NCI-H1417 treated with DMSO at 0.1 percent for 48 hours (cell line): ENCODE measurements around the gene ROM1.
"Not testable (repeated sequence)": the region's sequence is repeated elsewhere in the genome, so short reads cannot be mapped to it uniquely, and the experiment has no call there.

Source experiments
- DNase-seq: peaks from one replicate; lab custom pipeline; 2025; lab: John Stamatoyannopoulos, UW

ROM1 gene

DNA sequence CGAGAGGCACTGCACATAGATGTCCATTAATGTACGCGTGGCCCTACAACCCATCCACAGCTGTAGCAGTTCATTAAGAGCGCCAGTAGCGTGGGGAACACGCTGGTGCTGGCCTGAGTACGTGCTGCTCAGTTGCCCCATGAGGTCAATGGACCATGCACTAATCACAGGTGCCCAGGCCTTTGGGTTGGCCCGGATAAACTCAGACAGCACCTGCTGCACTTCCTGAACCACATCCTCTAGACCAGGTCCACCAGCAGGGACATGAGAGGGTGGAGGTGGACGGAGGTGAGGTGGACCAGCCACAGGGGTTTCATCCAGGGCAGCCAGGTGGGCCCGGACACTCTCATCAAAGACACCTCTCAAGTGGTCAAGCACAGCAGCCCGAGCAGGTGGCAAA, 36.4 kb downstream of the ROM1 start:
- DNase-seq = no peak

DNA sequence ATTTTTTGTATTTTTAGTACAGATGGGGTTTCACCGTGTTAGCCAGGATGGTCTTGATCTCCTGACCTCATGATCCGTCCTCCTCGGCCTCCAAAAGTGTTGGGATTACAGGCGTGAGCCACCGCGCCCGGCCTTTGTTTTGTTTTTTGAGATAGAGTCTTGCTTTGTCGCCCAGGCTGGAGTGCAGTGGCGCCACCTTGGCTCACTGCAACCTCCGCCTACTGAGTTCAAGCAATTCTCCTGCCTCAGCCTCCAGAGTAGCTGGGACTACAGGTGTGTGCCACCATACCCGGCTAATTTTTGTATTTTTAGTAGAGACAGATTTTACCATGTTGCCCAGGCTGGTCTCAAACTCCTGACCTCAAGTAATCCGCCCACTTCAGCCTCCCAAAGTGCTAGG, 37.2 kb downstream of the ROM1 start:
- DNase-seq = not testable (repeated sequence)

DNA sequence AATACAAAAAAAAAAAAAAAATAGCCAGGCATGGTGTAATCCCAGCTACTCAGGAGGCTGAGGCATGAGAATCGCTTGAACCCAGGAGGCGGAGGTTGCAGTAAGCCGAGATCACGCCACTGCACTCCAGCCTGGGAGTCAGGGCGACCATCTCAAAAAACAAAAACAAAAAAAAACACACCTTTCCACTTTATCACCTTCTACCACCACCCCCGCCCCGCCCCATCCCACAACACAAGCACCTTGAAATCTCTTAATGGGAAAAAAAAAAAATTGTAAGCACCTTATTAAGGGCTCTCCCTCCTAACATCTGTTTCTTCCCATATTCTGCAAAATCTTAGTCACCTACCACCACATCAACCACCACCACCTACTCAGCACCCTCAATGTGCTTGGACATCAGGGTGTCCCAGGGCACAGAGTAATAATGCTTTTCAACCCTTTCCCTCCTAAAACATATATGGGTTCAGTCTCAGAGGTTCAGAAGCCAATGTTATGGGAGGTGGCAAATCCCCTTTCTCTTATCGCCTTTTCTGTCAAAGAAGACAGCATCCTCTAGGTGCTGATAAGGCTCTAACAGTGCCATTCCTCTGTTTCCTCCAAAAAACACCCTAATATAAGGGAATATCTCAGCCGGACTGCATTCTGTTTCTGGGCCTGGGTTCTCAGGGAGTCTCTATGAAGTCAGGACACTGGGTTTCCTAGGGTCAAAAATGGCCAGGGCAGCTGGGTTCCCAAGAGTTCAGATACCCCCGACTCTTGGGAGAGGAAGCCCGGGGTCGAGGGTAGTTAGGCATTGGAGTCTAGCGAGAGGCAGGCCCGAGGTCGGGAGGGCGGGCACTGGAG, 39.3 kb downstream of the ROM1 start:
- DNase-seq = no peak

DNA sequence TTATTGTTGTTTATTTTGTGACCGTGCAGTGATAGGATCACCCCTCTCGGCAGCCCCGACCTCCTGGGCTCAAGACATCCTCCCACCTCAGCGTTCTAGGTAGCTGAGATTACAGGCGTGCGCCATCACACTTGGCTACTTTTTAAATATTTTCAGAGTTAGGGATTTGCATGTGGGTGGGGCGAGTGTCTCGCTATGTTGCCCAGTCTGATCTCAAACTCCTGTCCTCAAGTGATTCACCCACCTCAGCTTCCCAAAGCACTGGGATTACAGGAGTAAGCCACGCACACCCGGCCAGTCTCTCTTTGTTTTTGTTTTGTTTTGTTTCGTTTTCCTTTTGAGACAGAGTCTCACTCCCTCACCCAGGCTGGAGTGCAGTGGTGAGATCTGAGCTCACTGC, 41.2 kb downstream of the ROM1 start:
- no peak for DNase-seq

DNA sequence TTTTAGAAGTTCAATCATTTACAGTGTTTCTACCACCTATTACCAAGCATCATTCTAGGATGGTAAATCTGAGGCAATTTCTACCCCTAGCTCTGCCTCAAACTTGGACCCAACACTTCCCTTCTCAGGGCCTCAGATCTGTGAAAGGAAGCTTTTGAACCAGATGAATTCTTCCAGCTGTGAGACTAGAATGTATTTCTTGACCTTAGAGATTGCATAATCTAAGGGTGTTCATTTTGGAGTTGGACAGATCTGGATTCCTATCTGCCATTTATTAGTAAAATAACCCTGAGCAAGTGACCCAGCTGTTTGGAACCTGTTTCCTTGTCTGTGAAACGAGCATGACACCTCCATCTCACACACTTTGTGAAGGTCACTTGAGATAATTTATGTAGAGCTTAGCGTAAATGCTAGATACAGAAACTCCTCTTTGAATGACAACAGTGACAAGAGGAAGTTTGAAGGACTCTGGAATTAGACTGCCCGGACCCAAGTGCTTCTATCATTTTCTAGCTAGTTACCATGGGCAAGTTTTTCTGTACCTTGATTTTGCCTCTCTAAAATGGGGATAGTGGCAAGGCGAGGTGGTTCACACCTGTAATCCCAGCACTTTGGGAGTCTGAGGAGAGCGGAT, 43.9 kb downstream of the ROM1 start:
- DNase-seq = no peak

DNA sequence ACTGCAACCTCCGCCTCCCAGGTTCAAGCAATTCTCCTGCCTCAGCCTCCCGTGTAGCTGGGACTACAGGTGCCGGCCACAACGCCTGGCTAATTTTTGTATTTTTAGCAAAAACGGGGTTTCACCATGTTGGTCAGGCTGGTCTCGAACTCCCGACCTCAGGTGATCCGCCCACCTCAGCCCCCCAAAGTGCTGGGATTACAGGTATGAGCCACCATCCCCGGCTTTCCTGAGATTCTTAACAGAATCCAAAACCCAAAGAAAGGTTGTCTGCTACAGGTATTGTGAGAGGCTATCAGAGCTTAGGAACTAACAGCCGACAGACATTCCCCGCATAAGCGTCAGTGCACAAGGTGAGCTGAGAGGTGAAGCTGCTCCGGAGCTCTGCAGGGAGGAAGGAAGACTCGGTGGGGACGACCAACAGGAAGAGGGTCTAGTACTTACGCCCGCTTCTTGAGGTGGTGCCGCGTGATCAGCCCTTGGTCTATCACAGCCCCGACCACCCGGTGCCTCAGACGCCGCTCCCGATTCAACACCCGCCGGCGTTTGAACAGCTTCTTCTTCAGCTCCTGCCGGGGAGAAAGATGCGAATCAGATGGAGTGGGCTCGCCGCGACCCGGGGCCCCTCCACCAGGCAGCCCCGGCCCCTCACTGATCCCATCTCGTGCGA, 51.5 kb downstream of the ROM1 start:
- DNase-seq = peak; percentile 51
